DMS153 (cell line): ENCODE measurements around the gene PBX4.
"Not testable (repeated sequence)": the region's sequence is repeated elsewhere in the genome, so short reads cannot be mapped to it uniquely, and the experiment has no call there.

ENCODE experiments used
- DNase-seq: peaks from one replicate; lab custom pipeline; 2025; lab: John Stamatoyannopoulos, UW

Gene PBX4

DNA sequence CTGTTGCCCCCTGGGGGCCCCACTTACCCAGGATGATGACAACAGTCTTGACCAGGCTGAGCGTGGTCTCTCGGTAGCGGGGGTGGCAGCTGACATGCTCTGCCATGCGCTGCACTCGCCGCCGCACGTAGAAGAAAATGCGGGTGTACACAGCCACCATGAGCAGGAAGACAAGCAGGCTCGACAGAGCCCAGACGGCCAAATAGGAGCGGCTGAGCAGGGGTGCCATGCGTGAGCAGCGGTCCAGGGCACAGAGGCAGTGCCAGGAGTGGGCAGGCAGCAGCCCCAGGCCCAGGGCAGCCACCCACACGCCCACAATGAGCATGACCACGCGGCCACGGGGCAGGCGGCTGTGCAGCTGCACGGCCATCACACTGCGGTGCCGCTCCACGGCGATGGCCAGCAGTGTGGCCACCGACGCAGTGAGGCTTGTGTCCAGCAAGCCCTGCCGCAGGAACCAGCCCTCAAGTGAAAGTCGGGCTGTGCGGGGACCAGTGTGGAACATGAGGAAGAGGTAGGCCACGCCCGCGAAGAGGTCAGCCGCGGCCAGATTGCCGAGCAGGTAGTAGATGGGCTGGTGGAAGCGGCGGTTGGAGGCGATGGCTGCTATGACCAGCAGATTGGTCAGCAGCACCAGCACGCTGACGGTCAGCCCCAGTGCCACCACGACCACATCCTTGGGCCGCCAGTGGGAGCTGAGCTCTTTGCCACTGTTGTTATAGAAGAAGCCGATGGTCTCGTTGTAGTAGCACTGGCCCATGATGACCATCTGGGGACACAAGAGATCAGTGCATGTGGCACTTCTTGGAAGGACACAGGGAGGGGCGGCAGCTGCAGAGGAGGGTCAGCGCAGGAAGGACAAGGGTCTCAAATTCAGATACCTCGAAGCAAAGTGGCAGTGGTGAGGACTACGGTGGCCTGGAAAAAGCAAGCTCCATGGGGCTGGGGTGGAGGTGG is 8.3 kb upstream of the PBX4 start:
- DNase-seq = no peak

DNA sequence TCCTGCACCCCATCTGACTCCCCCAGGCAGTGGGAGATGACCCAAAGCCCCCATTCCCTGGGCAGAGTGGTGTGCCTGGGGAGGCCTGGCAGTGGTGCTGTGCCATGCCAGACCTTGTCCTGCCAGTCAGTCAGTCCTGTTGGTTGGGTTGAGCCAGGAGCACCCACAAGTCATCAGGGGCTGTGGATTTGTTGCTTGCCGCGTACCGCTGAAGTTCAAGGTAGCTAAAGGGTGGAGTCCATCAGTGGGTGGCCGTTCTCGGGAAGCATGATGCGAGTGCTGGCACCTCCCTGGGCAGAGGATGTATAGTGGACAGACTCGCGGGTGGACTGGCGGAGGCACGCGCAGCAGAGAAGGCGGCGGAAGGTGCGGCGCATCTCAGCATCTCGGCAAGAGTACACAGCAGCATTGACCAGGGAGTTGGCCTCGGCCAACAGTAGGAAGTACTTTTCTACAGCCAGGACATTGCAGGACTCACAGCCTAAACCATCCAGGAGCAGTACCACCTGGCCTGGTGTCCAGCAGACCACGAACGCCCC is 5.6 kb upstream of the PBX4 start:
- DNase-seq = no peak

DNA sequence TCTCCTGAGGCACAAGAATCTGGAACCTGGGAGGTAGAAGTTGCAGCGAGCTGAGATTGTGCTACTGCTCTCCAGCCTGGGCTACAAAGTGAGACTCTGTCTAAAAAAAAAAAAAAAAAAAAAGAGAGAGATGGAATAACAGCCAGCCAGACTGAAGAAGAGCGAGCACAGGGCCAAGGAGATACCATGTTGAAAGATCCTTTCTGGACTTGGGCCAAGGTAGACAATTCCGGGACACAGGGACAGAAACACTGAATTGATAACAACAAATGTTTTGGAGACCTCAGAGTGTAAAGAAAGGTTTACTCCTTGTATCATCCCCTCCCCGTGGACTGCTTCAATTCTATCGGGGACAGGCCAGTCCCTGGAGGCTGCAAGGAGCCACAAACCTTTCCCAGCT is 4.9 kb upstream of the PBX4 start:
- no peak for DNase-seq

DNA sequence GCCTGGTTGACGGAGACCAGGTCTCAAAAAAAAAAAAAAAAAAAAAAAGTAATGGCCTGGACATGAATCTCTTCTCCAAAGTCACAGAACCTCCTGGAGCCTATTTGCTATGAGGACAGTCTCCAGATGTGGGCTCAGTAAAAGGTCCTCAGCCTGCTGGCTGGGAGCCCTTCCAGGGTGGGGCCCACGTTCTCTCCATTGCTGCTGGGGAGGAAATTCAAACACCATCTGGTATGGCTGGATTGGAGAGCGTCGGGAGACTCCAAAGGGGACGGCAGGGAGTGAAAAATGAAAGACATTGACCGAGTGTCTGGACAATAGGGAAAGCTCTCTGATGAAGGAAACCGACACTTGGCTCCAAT is 1.3 kb upstream of the PBX4 start:
- no peak for DNase-seq

DNA sequence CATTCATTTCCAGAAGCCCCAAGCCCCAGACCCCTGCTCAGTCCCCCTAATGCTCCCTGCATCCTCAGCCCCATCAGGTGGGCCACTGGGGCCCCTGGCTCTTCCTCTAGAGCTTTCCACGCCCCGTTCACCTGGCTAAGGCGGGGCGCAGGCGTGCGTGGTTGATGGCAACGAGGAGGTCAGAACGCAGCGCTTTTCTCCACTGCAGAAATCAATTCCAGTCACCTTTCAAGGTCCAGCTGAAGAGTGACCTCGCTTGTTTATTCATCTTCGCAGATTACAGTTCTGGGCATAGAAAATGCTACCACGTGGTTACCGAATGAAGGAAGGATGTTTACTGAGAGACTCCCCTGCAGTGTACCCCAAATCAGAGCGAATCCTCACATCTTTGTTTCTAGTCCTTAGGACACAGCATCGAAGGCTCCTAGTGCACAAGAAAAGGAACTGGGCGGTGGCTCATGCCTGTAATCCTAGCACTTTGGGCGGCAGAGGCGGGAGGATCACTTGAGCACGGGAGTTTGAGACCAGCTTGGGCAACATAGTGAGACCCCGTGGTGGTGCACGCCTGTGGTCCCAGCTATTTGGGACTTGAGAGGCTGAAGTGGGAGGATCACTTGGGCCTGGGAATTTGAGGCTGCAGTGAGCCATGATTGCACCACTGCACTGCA is 828 bp upstream of the PBX4 start:
- no peak for DNase-seq

DNA sequence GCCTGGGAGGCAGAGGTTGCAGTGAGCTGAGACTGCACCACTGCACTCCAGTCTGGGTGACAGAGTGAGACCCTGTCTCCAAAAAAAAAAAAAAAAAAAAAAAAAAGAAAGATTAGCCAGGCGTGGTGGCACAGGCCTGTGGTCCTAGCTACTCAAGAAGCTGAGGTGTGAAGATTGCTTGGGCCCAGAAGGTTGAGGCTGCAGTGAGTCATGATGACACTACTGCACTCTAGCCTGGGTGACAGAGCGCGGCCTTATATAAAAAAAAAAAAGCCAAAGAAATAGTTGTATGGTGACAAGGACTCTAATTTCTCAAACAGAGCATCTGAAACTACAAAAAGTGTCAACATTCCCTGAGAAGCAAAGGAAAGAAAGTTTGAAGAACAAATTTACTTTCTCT is 3.4 kb downstream of the PBX4 start:
- DNase-seq = no peak

DNA sequence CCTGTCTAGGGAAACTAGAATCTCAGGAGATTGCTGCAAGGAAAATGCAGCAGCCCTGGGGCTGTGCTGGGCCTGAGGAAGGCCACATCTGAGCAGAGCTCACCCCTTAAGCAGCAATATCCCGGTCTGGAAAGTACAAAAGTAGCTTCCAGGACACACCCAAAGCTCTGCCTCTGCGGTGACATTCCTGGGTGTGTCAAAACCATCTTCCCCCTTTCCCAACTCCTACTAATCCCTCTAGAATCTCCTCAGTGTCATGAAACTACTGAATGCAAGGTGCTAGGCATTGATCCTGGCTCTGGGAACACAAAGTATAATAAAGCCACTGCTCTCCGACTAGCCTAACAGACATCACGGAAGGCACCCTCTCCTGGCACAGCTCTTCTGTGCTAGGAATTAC is 5.0 kb downstream of the PBX4 start:
- DNase-seq = no peak

DNA sequence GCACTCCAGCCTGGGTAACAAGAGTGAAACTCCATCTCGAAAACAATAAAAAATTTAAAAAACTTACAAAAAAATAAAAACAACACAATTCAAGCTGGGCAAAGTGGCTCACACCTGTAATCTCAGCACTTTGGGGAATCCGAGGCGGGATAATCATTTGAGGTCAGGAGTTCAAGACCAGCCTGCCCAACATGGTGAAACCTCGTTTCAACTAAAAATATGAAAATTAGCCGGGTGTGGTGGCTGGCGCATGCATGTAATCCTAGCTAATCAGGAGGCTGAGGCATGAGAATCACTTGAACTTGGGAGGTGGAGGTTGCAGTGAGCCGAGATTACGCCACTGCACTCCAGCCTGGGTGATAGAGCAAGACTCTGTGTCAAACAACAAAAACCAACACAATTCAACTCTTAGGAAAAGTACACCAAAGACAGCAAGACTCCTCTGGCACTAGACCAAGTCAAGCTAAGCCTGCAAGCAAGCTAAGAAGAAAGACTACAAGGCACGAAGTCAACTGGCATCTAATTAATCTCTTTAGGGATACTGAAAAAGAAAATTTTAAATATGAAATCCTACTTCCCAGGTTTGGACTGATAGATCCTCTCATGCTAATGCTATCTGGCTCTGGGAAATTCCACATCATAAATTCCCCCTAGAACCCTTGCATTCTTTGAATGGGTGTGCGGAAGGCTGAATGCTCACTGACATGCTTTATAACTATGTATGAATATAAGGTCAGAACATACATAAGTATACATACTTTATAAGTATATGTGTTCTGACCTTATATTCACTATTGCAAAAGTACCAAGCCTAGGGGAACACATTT is 7.9 kb downstream of the PBX4 start:
- no peak for DNase-seq

DNA sequence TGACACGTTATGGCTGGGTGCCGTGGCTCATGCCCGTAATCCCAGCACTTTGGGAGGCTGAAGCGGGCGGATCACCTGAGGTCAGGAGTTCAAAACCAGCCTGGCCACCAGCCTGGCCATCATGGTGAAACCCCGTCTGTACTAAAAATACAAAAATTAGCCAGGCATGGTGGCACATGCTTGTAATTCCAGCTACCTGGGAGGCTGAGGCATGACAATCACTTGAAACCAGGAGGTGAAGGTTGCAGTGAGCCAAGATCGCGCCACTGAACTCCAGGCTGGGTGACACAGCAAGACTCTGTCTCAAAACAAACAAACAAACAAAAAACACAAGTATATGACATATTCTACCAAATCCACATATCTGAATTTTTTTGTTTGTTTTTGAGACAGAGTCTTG is 11.8 kb downstream of the PBX4 start:
- DNase-seq = not testable (repeated sequence)

DNA sequence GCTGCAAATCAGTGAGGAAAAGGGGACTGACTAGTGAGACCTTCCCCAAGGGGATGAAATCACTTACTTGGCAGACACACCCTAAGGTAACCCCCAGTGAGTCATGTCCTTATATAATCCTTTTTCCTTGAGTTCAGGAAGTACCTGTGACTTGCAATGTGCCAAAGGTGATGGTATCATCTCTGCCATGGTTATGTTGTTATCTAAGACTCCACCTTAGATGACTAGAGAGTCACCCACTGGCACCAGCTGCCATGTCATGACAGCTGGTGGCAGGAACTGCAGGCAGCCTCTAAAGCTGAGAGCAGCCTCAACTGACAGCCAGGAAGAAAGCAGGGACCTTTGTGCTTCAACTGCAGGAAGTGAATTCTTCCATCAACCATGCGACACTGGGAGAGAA is 12.5 kb downstream of the PBX4 start:
- no peak for DNase-seq

DNA sequence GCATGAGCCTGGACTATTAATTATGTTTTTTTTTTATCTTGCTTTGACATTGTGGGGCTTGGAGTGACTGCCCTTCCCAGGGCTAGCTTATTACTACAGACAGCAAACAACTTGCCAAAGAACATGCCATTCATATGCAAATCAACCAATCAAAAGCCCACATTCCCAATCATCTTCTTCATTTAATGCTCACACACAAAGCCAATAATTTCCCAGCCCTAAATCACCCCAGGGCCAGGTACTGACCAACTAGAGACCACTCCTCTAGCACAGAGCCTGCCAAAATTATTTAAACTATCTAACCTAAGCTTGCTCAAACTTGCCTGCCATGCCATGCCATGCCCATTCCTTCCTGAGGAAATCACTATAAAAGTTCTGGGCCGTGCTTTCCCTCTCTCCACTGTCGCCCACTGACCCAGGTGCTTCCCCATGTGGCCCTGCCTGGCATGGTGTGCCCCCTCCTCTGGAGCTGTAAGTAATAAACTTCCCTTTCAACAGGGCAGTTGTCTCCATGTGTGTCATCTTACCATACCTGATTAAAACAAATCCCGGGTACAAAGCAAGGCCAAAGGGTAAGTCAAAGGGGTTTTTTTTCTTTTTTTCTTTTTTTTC is 15.7 kb downstream of the PBX4 start:
- no peak for DNase-seq

DNA sequence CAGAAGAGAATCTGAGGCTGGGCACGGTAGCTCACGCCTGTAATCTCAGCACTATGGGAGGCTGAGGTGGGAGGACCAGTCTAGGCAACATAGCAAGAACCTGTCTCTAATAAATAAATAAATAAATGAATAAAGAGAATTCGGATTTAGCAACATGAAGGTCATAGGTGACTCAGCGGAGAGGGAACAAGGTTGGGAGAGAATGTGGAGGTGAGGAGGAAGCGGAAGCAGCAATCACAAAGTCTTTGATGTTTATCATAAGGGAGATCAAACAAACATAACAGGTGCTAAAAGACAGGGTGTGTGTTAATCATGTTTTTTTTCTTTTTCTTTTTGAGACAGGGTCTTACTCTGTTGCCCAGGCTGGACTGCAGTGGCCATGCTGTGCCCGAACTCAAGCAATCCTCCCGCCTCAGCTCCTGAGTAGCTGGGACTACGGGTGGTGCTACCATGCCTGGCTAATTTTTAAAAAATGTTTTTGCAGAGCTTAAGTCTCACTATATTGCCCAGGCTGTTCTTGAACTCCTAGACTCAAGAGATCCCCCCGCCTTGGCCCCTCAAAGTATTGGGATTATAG is 16.3 kb downstream of the PBX4 start:
- DNase-seq = no peak

DNA sequence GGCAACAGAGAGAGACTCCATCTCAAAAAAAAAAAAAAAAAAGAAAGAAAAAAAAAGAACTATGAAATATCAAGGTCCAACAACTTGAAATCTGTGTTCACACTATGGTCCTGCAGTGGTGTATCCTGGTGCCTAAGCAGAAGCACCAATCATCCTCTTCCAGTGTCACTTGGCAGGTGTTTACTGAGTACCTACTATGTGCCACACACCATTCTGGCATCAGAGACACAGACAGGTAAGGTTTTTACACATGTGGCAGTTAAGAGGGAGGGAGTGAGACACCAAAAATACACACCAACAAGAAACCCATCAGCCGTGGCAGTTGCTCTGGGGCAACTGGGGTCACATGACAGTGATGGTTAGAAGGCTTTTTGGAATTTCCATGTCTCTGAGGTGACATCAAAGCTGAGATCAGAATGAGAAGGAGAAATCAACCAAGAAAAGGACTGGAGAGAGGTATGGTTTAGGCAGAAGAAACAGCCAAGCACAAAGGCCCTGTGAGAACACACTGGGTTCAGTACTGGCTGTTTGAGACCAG is 17.6 kb downstream of the PBX4 start:
- DNase-seq = no peak

DNA sequence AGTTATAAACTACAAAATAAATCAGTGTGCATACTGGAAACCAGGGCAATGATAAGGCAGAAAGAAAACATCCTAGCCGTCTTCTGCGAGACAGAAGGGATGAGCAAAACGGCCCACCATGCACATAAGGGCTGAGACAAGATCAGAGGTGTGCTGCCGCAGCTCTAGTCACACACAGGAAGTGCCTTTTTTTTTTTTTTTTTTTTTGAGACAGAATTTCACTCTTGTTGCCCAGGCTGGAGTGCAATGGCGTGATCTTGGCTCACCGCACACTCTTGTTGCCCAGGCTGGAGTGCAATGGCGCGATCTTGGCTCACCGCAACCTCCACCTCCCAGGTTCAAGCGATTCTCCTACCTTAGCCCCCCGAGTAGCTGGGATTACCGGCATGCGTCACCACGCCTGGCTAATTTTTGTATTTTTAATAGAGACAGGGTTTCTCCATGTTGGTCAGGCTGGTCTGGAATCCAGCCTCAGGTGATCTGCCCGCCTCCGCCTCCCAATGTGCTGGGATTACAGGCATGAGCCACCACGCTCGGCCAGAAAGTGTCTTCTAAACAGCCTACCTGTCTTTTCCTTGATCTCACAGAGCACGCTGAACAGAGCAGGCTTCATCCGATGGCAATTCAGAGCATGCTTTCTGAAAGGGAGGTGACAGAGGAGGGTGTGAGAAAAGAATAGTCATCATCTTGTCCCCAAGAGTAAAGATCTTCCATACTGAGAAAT is 19.6 kb downstream of the PBX4 start:
- not testable (repeated sequence) for DNase-seq

DNA sequence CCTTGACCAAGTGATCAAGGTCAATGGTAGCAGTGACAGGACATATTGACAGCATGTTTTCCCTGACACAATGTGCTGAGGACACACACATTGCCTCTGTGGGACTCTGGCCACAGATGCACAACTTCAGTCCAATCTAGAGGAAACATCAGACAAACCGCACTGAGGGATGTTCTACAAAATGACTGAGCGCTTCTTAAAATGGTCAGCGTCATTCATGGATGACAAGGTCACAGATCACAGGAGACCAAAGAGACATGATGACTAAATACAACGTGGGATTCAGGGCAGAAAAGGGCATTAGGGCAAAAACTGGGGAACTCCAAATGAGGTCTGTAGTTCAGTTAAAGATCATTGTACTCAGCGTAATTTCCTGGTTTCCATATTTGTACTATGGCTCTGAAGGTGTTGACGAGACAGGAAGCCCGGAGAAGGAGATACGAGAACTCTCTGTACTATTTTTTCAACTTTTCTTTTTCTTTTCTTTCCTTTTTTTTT is 20.6 kb downstream of the PBX4 start:
- DNase-seq = no peak

DNA sequence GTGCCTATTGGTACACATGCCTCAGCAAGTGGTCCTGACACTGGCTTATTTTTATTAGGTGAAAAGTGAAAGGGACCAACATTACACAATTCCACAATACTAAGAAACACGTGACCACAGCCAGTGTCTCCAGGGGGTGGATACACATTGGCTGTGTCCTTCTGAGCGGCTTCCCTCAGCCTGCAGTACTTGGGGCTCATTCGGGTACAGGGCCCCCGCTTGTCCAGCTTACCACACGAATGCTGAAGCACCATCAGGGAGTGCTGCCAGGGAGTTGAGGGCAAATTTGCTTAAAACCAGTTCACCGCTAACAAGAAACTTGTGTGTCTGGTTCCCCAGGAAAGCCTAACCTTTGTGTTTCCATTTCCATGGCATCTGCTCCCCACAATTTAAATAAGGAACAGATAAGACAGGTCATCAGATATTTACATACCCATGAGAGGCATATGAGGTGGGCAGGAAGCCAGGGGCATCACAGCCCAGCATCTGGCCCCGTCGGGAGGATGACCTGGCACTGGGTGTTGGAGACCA is 23.3 kb downstream of the PBX4 start:
- no peak for DNase-seq

DNA sequence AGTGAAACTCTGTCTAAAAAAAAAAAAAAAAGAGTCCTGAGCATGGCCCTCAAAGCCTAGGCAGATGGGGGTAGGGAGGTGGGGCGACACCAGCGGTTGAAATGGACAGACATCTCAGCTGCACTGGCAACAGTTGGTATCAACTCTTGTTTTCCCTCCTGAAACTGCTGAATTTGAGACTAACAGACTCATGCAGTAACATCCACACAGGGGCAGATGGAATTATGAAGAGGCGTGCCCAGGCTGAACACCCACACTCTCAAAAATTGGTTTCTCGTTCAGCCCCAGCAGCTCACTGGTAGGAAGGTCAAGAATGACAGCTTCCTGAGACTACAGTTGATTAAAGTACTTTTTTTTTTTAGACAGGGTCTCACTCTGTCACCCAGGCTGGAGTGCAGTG is 24.1 kb downstream of the PBX4 start:
- no peak for DNase-seq

DNA sequence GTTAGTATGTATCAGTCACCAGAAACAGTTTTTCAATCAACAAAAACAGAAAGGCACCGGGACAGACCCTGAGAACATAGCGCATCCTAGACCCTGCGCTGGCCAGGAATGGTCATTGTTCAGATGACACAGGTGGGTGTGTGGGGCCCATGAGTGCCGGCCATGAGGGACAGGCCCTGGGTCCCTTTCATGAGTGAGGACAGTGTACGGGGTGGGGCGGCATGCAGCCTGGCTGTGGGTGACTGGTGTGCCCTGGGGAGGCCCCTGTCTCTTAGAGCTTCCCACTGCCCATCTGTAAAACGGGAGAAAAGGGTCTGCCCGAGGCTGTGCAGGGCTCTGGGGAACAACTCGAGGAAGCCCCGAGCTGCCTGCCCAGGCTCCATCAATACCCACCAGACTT is 25.8 kb downstream of the PBX4 start:
- no peak for DNase-seq

DNA sequence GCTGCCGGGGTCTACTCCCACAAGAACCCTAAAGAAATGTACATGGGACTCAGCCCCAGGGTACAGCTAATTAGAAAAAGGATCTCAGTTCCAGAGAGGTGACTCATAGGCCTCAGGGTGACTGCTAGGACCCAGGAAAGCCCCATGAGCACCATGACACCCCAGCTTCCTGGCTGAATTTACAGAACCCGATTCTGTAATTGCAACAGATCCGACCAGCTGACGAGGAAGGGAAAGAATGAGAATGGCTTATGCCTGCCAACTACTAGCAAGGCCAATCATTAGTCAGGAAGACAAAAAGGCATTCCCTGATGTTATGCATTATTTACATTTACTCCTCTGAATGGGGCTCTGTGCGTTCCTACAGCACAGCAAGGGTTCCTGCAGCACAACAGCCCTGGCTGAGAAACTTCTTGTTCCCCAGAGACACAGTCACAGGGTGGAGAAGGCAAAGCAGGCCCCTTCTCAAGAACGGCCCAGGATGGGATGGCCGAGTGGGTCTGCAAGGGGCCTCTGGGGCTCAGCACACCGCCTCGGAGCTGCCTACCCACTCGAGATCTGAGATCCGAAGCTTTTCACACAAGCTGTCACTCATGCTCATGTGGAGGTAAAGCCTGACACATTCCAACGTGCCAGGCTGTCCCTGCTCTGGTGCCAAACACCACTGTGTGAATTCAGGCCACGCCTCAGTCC is 27.2 kb downstream of the PBX4 start:
- DNase-seq = no peak

DNA sequence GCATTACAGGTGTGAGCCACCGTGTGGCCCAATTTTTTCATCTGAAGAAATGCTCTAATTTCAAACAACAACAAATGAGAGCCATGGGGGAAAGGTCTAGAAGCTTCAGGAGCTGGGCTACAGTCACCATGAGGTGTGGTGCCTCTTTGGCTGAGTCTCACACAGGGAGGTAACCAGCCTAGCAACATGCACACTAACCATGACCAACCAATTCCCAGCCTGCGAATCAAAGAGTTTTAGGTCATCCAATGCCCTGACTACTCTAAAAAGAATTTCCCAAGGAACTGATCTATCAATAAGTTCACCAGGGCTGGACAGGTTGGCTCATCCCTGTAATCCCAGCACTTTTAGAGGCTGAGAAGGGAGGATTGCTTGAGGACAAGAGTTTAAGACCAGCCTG is 29.9 kb downstream of the PBX4 start:
- no peak for DNase-seq
